GM21447 (cell line): Measurements from ENCODE around the gene POU2AF1.
"Not testable (repeated sequence)": the region's sequence is repeated elsewhere in the genome, so short reads cannot be mapped to it uniquely, and the experiment has no call there.

Experiments used
- ATAC-seq: cut with Tn5 transposase; IDR thresholded peaks from one replicate; pipeline ENCODE4 v1.9.1; 2021; ENCODE audit not compliant: unreplicated experiment

Gene POU2AF1

GRCh38 chr11:111410951-111411350, 31.9 kb upstream of the POU2AF1 start:
- ATAC-seq = no peak

GRCh38 chr11:111409915-111410314, 30.8 kb upstream of the POU2AF1 start:
- peak; percentile 54 for ATAC-seq

GRCh38 chr11:111408789-111409727, 30.0 kb upstream of the POU2AF1 start:
- peak; percentile 40 for ATAC-seq

- ATAC-seq = no peak
These were observed 28.6 kb upstream of the POU2AF1 start for GRCh38 chr11:111407652-111408051.

- no peak for ATAC-seq
These were observed 27.5 kb upstream of the POU2AF1 start for GRCh38 chr11:111406589-111406988.

- no peak for ATAC-seq
These were observed 27.0 kb upstream of the POU2AF1 start for GRCh38 chr11:111406091-111406490.

GRCh38 chr11:111405551-111405950, 26.5 kb upstream of the POU2AF1 start:
- ATAC-seq = no peak

GRCh38 chr11:111403051-111403726, 24.1 kb upstream of the POU2AF1 start:
- no peak for ATAC-seq

- ATAC-seq = no peak
These were observed 23.3 kb upstream of the POU2AF1 start for GRCh38 chr11:111402411-111402810.

- ATAC-seq = not testable (repeated sequence)
These were observed 22.9 kb upstream of the POU2AF1 start for GRCh38 chr11:111401957-111402356.

- ATAC-seq = peak; percentile 43
These were observed 21.5 kb upstream of the POU2AF1 start for GRCh38 chr11:111400595-111400994.

- ATAC-seq = peak; percentile 50
These were observed 20.3 kb upstream of the POU2AF1 start for GRCh38 chr11:111399187-111400031.

- ATAC-seq = no peak
These were observed 18.0 kb upstream of the POU2AF1 start for GRCh38 chr11:111397034-111397433.

GRCh38 chr11:111395749-111396148, 16.7 kb upstream of the POU2AF1 start:
- no peak for ATAC-seq

GRCh38 chr11:111395081-111395480, 16.0 kb upstream of the POU2AF1 start:
- no peak for ATAC-seq

GRCh38 chr11:111394147-111394546, 15.1 kb upstream of the POU2AF1 start:
- not testable (repeated sequence) for ATAC-seq

- no peak for ATAC-seq
These were observed 14.5 kb upstream of the POU2AF1 start for GRCh38 chr11:111393585-111393984.

- ATAC-seq = no peak
These were observed 14.0 kb upstream of the POU2AF1 start for GRCh38 chr11:111393096-111393495.

GRCh38 chr11:111392552-111392951, 13.5 kb upstream of the POU2AF1 start:
- ATAC-seq = no peak

GRCh38 chr11:111391328-111392124, 12.5 kb upstream of the POU2AF1 start:
- no peak for ATAC-seq
